HCT116 (cell line): ENCODE results near the gene FAM117A. TPM values are rescaled to one million over a fixed set of nuclear protein-coding genes. Genes with fewer than 3 reads are reported as not detected.

Experiments
- ATAC-seq: fragments of 200-7000 bp; cut with Tn5 transposase; 2 replicates; pipeline ENCODE4 v1.9.1; 2020; ENCODE audit warnings: mild to moderate bottlenecking, moderate library complexity
- BruUV-seq: library from RNA; stranded (reverse); fragments of 400-500 nt; replicated peaks from 2 replicates; lab custom pipeline; 2021; lab: Mats Ljungman, UMichigan
- CTCF ChIA-PET: fragments of 300-600 bp; sonication (Branson Sonifier 250); formaldehyde crosslinking; loops from one replicate; lab custom pipeline; 2021; ENCODE audit warnings: antibody characterized with exemption; lab: Charles Lee
- POLR2A ChIA-PET: fragments of 300-600, 350-600 bp; sonication (Branson Sonifier 250); formaldehyde crosslinking; loops from one replicate; lab custom pipeline; 2021; ENCODE audit warnings: antibody characterized with exemption; lab: Charles Lee
- RAD21 ChIA-PET, 2 experiments: fragments of 300-600 bp; sonication (Branson Sonifier 250); formaldehyde crosslinking; loops; one replicate each; lab custom pipeline; 2023; ENCODE audit warnings: low total read pairs in 2 of 2; ENCODE audit not compliant: uncharacterized antibody in 2 of 2, unreplicated experiment in 2 of 2, low non-redundant PET in 1 of 2; lab: Charles Lee
- DNase-seq: peaks from one replicate; pipeline ENCODE4 v3.0.0-alpha.2; 2010; ENCODE audit warnings: low read depth, low spot score
- H2AFZ ChIP-seq: fragments of 200-600 bp; shearing (Covaris generic), sonication (generic); 2 replicates; pipeline ENCODE4 v1.6.1; 2017; ENCODE audit warnings: low read depth, mixed run types, mixed read lengths, antibody characterized with exemption, low read length; ENCODE audit not compliant: poor library complexity, severe bottlenecking
- H3K27ac ChIP-seq: 2 replicates; pipeline ENCODE4 v1.5.1; 2012; ENCODE audit warnings: low read depth, low read length
- H3K27me3 ChIP-seq: fragments of 200-600 bp; sonication (generic); 2 replicates; pipeline ENCODE4 v1.6.1; 2016; ENCODE audit warnings: mixed run types, low read length, mixed read lengths; ENCODE audit not compliant: insufficient read depth
- H3K36me3 ChIP-seq, 2 experiments: fragments of 200-500 bp in 1 of 2; fragments of 200-600 bp in 1 of 2; sonication (Bioruptor generic) in 1 of 2; sonication (generic) in 1 of 2; 2 replicates each; pipeline versions ENCODE4 v1.5.1 to v1.6.1; 2014 to 2016; ENCODE audit warnings: low read length in 2 of 2, inconsistent platforms in 1 of 2, mixed read lengths in 1 of 2, mixed run types in 1 of 2; ENCODE audit not compliant: insufficient read depth in 2 of 2, control insufficient read depth in 1 of 2
- H3K4me1 ChIP-seq, 2 experiments: fragments of 200-600 bp in 1 of 2; sonication (generic) in 1 of 2; 2 replicates each; pipeline versions ENCODE4 v1.5.1 to v1.6.1; 2012 to 2017; ENCODE audit warnings: low read length in 2 of 2, inconsistent platforms in 1 of 2, mild to moderate bottlenecking in 1 of 2, mixed read lengths in 1 of 2, mixed run types in 1 of 2, moderate library complexity in 1 of 2; ENCODE audit not compliant: insufficient read depth in 2 of 2, control insufficient read depth in 1 of 2
- H3K4me2 ChIP-seq: fragments of 200-600 bp; sonication (generic); 2 replicates; pipeline ENCODE4 v1.6.1; 2017; ENCODE audit warnings: mixed run types, low read length, mixed read lengths
- H3K4me3 ChIP-seq, 2 experiments: fragments of 200-600 bp in 1 of 2; sonication (generic) in 1 of 2; replicated peaks in 1 of 2; 2 replicates each; pipeline ENCODE4 v1.5.1; 2011 to 2016; ENCODE audit warnings: low read length in 2 of 2, control low read depth in 1 of 2, low read depth in 1 of 2, mild to moderate bottlenecking in 1 of 2, mixed read lengths in 1 of 2, mixed run types in 1 of 2
- H3K79me2 ChIP-seq: fragments of 200-600 bp; sonication (generic); 2 replicates; pipeline ENCODE4 v1.6.1; 2017; ENCODE audit warnings: mild to moderate bottlenecking, mixed run types, low read length, moderate library complexity, mixed read lengths; ENCODE audit not compliant: insufficient read depth
- H3K9ac ChIP-seq: fragments of 200-600 bp; sonication (generic); 2 replicates; pipeline ENCODE4 v1.6.1; 2016; ENCODE audit warnings: low read length, mixed read lengths
- H3K9me2 ChIP-seq: fragments of 200-600 bp; sonication (generic), shearing (Covaris generic); 2 replicates; pipeline ENCODE4 v1.6.1; 2017; ENCODE audit warnings: mixed run types, mild to moderate bottlenecking, moderate library complexity; ENCODE audit not compliant: insufficient read depth
- H3K9me3 ChIP-seq, 2 experiments: fragments of 200-500 bp in 1 of 2; fragments of 200-600 bp in 1 of 2; sonication (Bioruptor generic) in 1 of 2; sonication (generic) in 1 of 2; 2 replicates each; pipeline ENCODE4 v1.6.1; 2014 to 2017; ENCODE audit warnings: low read length in 2 of 2, mixed read lengths in 2 of 2, inconsistent platforms in 1 of 2, low read depth in 1 of 2, mild to moderate bottlenecking in 1 of 2, mixed run types in 1 of 2, moderate library complexity in 1 of 2; ENCODE audit not compliant: control insufficient read depth in 1 of 2, insufficient read depth in 1 of 2
- H4K20me1 ChIP-seq: fragments of 200-600 bp; sonication (generic), shearing (Covaris generic); 2 replicates; pipeline ENCODE4 v1.6.1; 2017; ENCODE audit warnings: mixed run types, mild to moderate bottlenecking, moderate library complexity; ENCODE audit not compliant: insufficient read depth
- CBX3 ChIP-seq: IDR thresholded peaks from 2 replicates; pipeline ENCODE4 v1.6.1; 2012; ENCODE audit warnings: low read depth
- ELF1 ChIP-seq: IDR thresholded peaks from 2 replicates; pipeline ENCODE4 v1.6.1; 2012; ENCODE audit warnings: low read depth, borderline replicate concordance
- EZH2 ChIP-seq: fragments of 200-600 bp; sonication (generic); IDR thresholded peaks from 2 replicates; pipeline ENCODE4 v1.6.1; 2017; ENCODE audit warnings: antibody characterized with exemption, mixed run types
- EZH2phosphoT487 ChIP-seq: fragments of 200-600 bp; IDR thresholded peaks from 2 replicates; pipeline ENCODE4 v1.6.1; 2018; ENCODE audit warnings: antibody characterized with exemption, borderline replicate concordance
- JUND ChIP-seq: IDR thresholded peaks from 2 replicates; pipeline ENCODE4 v1.6.1; 2012
- POLR2A ChIP-seq: IDR thresholded peaks from 2 replicates; pipeline ENCODE4 v1.7.0; 2011; ENCODE audit warnings: borderline replicate concordance; ENCODE audit not compliant: insufficient read depth, insufficient read length; ENCODE audit errors: extremely low read depth
- POLR2AphosphoS5 ChIP-seq: IDR thresholded peaks from 2 replicates; pipeline ENCODE4 v1.6.1; 2011; ENCODE audit warnings: mild to moderate bottlenecking, low read depth, low read length, moderate library complexity
- RAD21 ChIP-seq: IDR thresholded peaks from 2 replicates; pipeline ENCODE4 v1.6.1; 2012; ENCODE audit warnings: low read depth, mild to moderate bottlenecking
- SRF ChIP-seq: IDR thresholded peaks from 2 replicates; pipeline ENCODE4 v1.6.1; 2012; ENCODE audit warnings: low read depth
- ZBTB33 ChIP-seq: IDR thresholded peaks from 2 replicates; pipeline ENCODE4 v1.6.1; 2011; ENCODE audit warnings: mild to moderate bottlenecking, low read length, moderate library complexity; ENCODE audit not compliant: insufficient replicate concordance; ENCODE audit errors: extremely low read depth
- intact Hi-C: fragments of 100-400 bp; cut with micrococcal nuclease; formaldehyde crosslinking; loops from 2 replicates; pipeline ENCODE4 v1.10.0; 2022
- total RNA-seq: library from RNA; stranded (reverse); gene quantifications from one replicate; pipeline ENCODE4 v1.2.1, GENCODE V29; 2021; ENCODE audit not compliant: unreplicated experiment
- TF ChIP-seq, protein P1 (sequence below): IDR thresholded peaks from 2 replicates; pipeline ENCODE4 v1.6.1; 2012

Gene FAM117A
- total RNA-seq, 1 experiment from 2014 or later = 12.8 TPM

- H3K4me3 ChIP-seq = no peak overlapping the region
- POLR2A ChIA-PET = no interaction called here
- H4K20me1 ChIP-seq = no peaks in the 10 kb centered on the region
- no peaks in the 10 kb centered on the region for H3K9me3 ChIP-seq
- H3K9ac ChIP-seq = no peak overlapping the region
- no peak overlapping the region for H3K4me2 ChIP-seq
- H2AFZ ChIP-seq = no peak overlapping the region
- TF ChIP-seq POLR2A (no peak), RAD21 (no peak), POLR2AphosphoS5 (no peak), EZH2 (no peak), ZBTB33 (no peak), JUND (no peak), EZH2phosphoT487 (no peak), SRF (no peak), ELF1 (no peak), CBX3 (no peak)
- TF ChIP-seq, protein P1, sequence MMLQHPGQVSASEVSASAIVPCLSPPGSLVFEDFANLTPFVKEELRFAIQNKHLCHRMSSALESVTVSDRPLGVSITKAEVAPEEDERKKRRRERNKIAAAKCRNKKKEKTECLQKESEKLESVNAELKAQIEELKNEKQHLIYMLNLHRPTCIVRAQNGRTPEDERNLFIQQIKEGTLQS = no peak
- no peaks in the 10 kb centered on the region for H3K4me1 ChIP-seq
- BruUV-seq = no TSS peak
- H3K9me2 ChIP-seq = no peaks in the 10 kb centered on the region
- CTCF ChIA-PET = interaction anchor here (1.4 to 9.3 kb wide), 3 partner anchors 120 to 123 kb away, joined by 6 to 92 read pairs (median 9); no protein-coding TSS in a partner anchor
- no peaks in the 10 kb centered on the region for H3K27me3 ChIP-seq
- DNase-seq (no peak), ATAC-seq (no peak)
- H3K79me2 ChIP-seq = no peaks in the 10 kb centered on the region
- RAD21 ChIA-PET = no interaction called here
- H3K27ac ChIP-seq = no peak overlapping the region
- H3K36me3 ChIP-seq = no peaks in the 10 kb centered on the region
- intact Hi-C loops = no loop called here
Observed at GRCh38 chr17:49690256-49690655, 73.7 kb downstream of the FAM117A start.
